HEK293 (cell line): Measurements from ENCODE around the gene LRRC10B.

Source experiments
- CTCF ChIA-PET: fragments of 350-600 bp; formaldehyde crosslinking; extraction: SDS; loops from one replicate; lab custom pipeline; 2021; ENCODE audit warnings: antibody characterized with exemption; lab: Yijun Ruan, JAX
- POLR2A ChIA-PET: fragments of 300-600 bp; formaldehyde crosslinking; extraction: SDS; loops from one replicate; lab custom pipeline; 2020; ENCODE audit warnings: antibody characterized with exemption, inconsistent platforms; lab: Yijun Ruan, JAX
- H3K27ac ChIP-seq: fragments of 200-500 bp; sonication (Bioruptor generic); 2 replicates; pipeline ENCODE4 v1.5.1; 2014; ENCODE audit warnings: low read depth, low read length, control low read depth, inconsistent platforms; ENCODE audit errors: extremely low read depth
- H3K36me3 ChIP-seq, 2 experiments: fragments of 200-500 bp in 1 of 2; sonication (Bioruptor generic) in 1 of 2; 1 replicate in 1 of 2; 2 replicates in 1 of 2; pipeline ENCODE4 v1.5.1; 2014 to 2017; ENCODE audit warnings: inconsistent platforms in 2 of 2, low read length in 2 of 2; ENCODE audit not compliant: control insufficient read depth in 2 of 2, insufficient read depth in 1 of 2
- H3K4me1 ChIP-seq: fragments of 200-500 bp; sonication (Bioruptor generic); 2 replicates; pipeline ENCODE4 v1.5.1; 2014; ENCODE audit warnings: mild to moderate bottlenecking, low read length, inconsistent platforms; ENCODE audit not compliant: control insufficient read depth, insufficient read depth
- H3K4me3 ChIP-seq: 2 replicates; pipeline ENCODE4 v1.5.1; 2011; ENCODE audit warnings: low read depth, mild to moderate bottlenecking, control low read depth, low read length, moderate library complexity
- H3K9me3 ChIP-seq: fragments of 200-500 bp; sonication (Bioruptor generic); 2 replicates; pipeline ENCODE4 v1.5.1; 2014; ENCODE audit warnings: low read depth, low read length, inconsistent platforms; ENCODE audit not compliant: control insufficient read depth, insufficient read depth
- EGR2 ChIP-seq: fragments of 450-650 bp; formaldehyde crosslinking; IDR thresholded peaks from 2 replicates; pipeline ENCODE4 v1.5.1; 2016; ENCODE audit warnings: low read depth, missing biosample characterization, missing genetic modification characterization
- GLIS1 ChIP-seq: fragments of 450-650 bp; formaldehyde crosslinking; IDR thresholded peaks from 2 replicates; pipeline ENCODE4 v1.5.1; 2016; ENCODE audit warnings: missing biosample characterization, missing genetic modification characterization
- HOXA7 ChIP-seq: sonication (generic); formaldehyde crosslinking; IDR thresholded peaks from 2 replicates; pipeline ENCODE4 v1.8.1; 2022; ENCODE audit warnings: missing genetic modification reagents, borderline replicate concordance
- KLF8 ChIP-seq: fragments of 450-650 bp; formaldehyde crosslinking; IDR thresholded peaks from 2 replicates; pipeline ENCODE4 v1.5.1; 2016; ENCODE audit warnings: missing biosample characterization, missing genetic modification characterization
- REPIN1 ChIP-seq: fragments of 450-650 bp; formaldehyde crosslinking; IDR thresholded peaks from 2 replicates; pipeline ENCODE4 v1.5.1; 2017; ENCODE audit warnings: missing biosample characterization, missing genetic modification characterization, low read depth
- SCRT2 ChIP-seq: fragments of 450-650 bp; formaldehyde crosslinking; IDR thresholded peaks from 2 replicates; pipeline ENCODE4 v1.5.1; 2016; ENCODE audit warnings: missing biosample characterization, missing genetic modification characterization
- YY1 ChIP-seq: fragments of 450-650 bp; formaldehyde crosslinking; IDR thresholded peaks from 2 replicates; pipeline ENCODE4 v1.5.1; 2018; ENCODE audit warnings: missing biosample characterization, missing genetic modification characterization
- ZNF239 ChIP-seq: fragments of 450-650 bp; formaldehyde crosslinking; IDR thresholded peaks from 2 replicates; pipeline ENCODE4 v1.5.1; 2016; ENCODE audit warnings: missing biosample characterization, missing genetic modification characterization
- ZNF366 ChIP-seq: fragments of 450-650 bp; formaldehyde crosslinking; conservative IDR thresholded peaks from 2 replicates; pipeline ENCODE4 v1.5.1; 2016; ENCODE audit warnings: missing biosample characterization, missing genetic modification characterization
- ZNF549 ChIP-seq: fragments of 450-650 bp; IDR thresholded peaks from 2 replicates; pipeline ENCODE4 v1.5.1; 2018; ENCODE audit warnings: missing biosample characterization, missing genetic modification characterization, mild to moderate bottlenecking, inconsistent platforms, moderate library complexity
- ZNF571 ChIP-seq: fragments of 450-650 bp; formaldehyde crosslinking; IDR thresholded peaks from 2 replicates; pipeline ENCODE4 v1.5.0; 2017; ENCODE audit warnings: missing biosample characterization, missing genetic modification characterization
- ZNF621 ChIP-seq: fragments of 450-650 bp; formaldehyde crosslinking; IDR thresholded peaks from 2 replicates; pipeline ENCODE4 v1.5.1; 2017; ENCODE audit warnings: missing biosample characterization, missing genetic modification characterization
- ZNF654 ChIP-seq: fragments of 450-650 bp; formaldehyde crosslinking; IDR thresholded peaks from 2 replicates; pipeline ENCODE4 v1.5.1; 2016; ENCODE audit warnings: low read depth, missing biosample characterization, missing genetic modification characterization
- ZNF677 ChIP-seq: fragments of 450-650 bp; IDR thresholded peaks from 2 replicates; pipeline ENCODE4 v1.5.0; 2018; ENCODE audit warnings: missing biosample characterization, mild to moderate bottlenecking, missing genetic modification characterization, moderate library complexity
- TF ChIP-seq, protein P1 (sequence below): fragments of 450-650 bp; formaldehyde crosslinking; IDR thresholded peaks from 2 replicates; pipeline ENCODE4 v1.5.1; 2017; ENCODE audit warnings: missing biosample characterization, missing genetic modification characterization
- TF ChIP-seq, protein P2 (sequence below): fragments of 450-650 bp; formaldehyde crosslinking; IDR thresholded peaks from 2 replicates; pipeline ENCODE4 v1.5.1; 2016; ENCODE audit warnings: missing biosample characterization, missing genetic modification characterization
- TF ChIP-seq, protein P3 (sequence below): fragments of 450-650 bp; formaldehyde crosslinking; IDR thresholded peaks from 2 replicates; pipeline ENCODE4 v1.5.1; 2016; ENCODE audit warnings: missing biosample characterization, missing genetic modification characterization
- TF ChIP-seq, protein P4 (sequence below): fragments of 450-650 bp; formaldehyde crosslinking; IDR thresholded peaks from 2 replicates; pipeline ENCODE4 v1.5.1; 2016; ENCODE audit warnings: missing biosample characterization, missing genetic modification characterization
- TF ChIP-seq, protein P5 (sequence below): fragments of 450-650 bp; formaldehyde crosslinking; optimal IDR thresholded peaks from 2 replicates; pipeline ENCODE3; 2016; ENCODE audit warnings: missing biosample characterization, mild to moderate bottlenecking, missing genetic modification characterization

Gene LRRC10B

DNA sequence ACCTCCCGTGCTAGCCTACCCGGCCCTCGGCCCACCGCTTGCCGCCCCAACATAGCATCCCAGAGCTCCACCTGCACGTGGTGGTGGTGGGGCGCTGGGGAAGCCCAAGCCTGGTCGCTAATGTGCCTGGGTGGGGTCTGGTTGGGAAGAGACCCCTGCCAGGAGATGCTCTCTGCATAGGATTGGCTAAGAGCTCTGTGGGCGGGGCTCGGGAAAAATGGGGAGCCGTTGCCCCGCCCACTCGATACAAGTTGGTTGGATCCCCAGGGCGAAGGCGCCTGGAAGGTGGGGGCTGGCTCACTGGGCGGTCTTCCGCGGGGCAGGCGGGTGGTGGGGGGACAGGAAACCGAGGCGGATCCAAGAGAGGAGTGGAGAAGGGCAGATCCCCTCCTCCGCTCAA, 7.6 kb downstream of the LRRC10B start:
- TF ChIP-seq EGR2 (tag by site-specific recombination) (0 out of 2 replicates have a peak, but pooled peaks have one; percentile 13), ZNF677 (tag by site-specific recombination) (no peak)
- no peaks in the 10 kb centered on the region for H3K36me3 ChIP-seq
- no peaks in the 10 kb centered on the region for H3K9me3 ChIP-seq
- CTCF ChIA-PET = interaction anchor here (0.5 to 17.2 kb wide), 51 partner anchors 8 to 1039 kb away, joined by 3 to 325 read pairs (median 5); partner anchors contain the start of genes LRRC10B and TMEM109
- H3K27ac ChIP-seq = no peak overlapping the region
- no peaks in the 10 kb centered on the region for H3K4me1 ChIP-seq
- POLR2A ChIA-PET = no interaction called here
- H3K4me3 ChIP-seq = no peak overlapping the region

DNA sequence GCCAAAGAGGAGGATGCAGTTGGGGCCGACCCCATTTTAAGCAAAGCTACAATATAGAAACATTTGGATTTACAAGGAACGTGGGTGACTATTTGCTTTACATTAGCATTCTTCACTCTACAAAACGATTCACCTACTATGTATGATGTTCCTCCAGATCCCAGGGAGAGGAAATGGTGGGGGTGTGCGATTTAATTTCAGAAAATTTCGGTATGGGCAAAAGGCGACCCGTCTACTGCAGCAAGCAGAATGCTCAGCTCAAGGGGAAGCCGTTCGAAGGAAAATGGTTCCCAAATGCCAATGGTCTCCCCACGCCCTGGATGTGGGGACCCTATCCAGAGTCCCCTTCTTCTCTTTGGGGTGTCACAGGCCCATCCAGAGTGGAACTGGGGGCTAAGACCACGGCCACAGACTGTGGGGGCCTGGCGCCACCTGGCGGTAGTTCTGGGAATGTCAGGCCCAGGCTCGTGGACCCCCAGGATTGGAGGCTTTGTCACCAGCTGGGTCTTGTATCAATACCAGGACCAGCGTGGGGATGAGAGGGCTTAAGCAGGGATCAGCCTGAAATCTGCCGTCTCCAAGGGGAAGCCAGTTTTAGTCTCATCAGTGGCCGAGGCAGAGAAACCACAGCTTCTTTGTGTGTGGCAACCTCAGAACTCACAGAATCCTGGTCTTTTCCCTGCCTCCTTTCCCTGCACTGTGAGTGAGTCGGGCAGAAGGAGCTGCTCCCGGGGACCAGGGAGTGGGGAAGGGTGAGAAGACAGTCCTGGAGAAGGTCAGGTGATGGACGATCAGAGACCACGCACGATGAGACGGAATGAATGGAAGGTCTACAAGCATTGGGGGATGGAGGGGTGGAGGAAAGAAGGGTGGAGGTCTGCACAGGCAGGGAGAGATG, 8.4 kb downstream of the LRRC10B start:
- Histone ChIP-seq H3K4me3 (no peak overlapping the region), H3K36me3 (no peaks in the 10 kb centered on the region), H3K27ac (no peak overlapping the region), H3K9me3 (no peaks in the 10 kb centered on the region), H3K4me1 (no peaks in the 10 kb centered on the region)
- TF ChIP-seq ZNF366 (tag by site-specific recombination) = peak; percentile 38; the same call in 1 of the 2 replicates
- TF ChIP-seq, protein P1, sequence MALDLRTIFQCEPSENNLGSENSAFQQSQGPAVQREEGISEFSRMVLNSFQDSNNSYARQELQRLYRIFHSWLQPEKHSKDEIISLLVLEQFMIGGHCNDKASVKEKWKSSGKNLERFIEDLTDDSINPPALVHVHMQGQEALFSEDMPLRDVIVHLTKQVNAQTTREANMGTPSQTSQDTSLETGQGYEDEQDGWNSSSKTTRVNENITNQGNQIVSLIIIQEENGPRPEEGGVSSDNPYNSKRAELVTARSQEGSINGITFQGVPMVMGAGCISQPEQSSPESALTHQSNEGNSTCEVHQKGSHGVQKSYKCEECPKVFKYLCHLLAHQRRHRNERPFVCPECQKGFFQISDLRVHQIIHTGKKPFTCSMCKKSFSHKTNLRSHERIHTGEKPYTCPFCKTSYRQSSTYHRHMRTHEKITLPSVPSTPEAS (tag by site-specific recombination) = no peak
- TF ChIP-seq, protein P2, sequence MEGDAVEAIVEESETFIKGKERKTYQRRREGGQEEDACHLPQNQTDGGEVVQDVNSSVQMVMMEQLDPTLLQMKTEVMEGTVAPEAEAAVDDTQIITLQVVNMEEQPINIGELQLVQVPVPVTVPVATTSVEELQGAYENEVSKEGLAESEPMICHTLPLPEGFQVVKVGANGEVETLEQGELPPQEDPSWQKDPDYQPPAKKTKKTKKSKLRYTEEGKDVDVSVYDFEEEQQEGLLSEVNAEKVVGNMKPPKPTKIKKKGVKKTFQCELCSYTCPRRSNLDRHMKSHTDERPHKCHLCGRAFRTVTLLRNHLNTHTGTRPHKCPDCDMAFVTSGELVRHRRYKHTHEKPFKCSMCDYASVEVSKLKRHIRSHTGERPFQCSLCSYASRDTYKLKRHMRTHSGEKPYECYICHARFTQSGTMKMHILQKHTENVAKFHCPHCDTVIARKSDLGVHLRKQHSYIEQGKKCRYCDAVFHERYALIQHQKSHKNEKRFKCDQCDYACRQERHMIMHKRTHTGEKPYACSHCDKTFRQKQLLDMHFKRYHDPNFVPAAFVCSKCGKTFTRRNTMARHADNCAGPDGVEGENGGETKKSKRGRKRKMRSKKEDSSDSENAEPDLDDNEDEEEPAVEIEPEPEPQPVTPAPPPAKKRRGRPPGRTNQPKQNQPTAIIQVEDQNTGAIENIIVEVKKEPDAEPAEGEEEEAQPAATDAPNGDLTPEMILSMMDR (tag by site-specific recombination) = peak; percentile 80
- no peak for TF ChIP-seq HOXA7
- TF ChIP-seq ZNF654 (tag by site-specific recombination) = peak; percentile 67
- TF ChIP-seq, protein P3, sequence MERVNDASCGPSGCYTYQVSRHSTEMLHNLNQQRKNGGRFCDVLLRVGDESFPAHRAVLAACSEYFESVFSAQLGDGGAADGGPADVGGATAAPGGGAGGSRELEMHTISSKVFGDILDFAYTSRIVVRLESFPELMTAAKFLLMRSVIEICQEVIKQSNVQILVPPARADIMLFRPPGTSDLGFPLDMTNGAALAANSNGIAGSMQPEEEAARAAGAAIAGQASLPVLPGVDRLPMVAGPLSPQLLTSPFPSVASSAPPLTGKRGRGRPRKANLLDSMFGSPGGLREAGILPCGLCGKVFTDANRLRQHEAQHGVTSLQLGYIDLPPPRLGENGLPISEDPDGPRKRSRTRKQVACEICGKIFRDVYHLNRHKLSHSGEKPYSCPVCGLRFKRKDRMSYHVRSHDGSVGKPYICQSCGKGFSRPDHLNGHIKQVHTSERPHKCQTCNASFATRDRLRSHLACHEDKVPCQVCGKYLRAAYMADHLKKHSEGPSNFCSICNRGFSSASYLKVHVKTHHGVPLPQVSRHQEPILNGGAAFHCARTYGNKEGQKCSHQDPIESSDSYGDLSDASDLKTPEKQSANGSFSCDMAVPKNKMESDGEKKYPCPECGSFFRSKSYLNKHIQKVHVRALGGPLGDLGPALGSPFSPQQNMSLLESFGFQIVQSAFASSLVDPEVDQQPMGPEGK = peak; percentile 64; the same call in 1 of the 2 replicates
- peak; percentile 68 for TF ChIP-seq GLIS1 (tag by site-specific recombination)
- TF ChIP-seq ZNF239 (tag by site-specific recombination) = no peak
- ChIA-PET POLR2A (interaction anchor here (1.0 kb wide), 1 partner anchor 155 kb away, joined by 3 read pairs; the partner anchor contains the start of genes CYB561A3 and TMEM138), CTCF (interaction anchor here (0.5 to 17.2 kb wide), 67 partner anchors 9 to 1861 kb away, joined by 3 to 325 read pairs (median 5); partner anchors contain the start of genes LRRC10B and TMEM109)

DNA sequence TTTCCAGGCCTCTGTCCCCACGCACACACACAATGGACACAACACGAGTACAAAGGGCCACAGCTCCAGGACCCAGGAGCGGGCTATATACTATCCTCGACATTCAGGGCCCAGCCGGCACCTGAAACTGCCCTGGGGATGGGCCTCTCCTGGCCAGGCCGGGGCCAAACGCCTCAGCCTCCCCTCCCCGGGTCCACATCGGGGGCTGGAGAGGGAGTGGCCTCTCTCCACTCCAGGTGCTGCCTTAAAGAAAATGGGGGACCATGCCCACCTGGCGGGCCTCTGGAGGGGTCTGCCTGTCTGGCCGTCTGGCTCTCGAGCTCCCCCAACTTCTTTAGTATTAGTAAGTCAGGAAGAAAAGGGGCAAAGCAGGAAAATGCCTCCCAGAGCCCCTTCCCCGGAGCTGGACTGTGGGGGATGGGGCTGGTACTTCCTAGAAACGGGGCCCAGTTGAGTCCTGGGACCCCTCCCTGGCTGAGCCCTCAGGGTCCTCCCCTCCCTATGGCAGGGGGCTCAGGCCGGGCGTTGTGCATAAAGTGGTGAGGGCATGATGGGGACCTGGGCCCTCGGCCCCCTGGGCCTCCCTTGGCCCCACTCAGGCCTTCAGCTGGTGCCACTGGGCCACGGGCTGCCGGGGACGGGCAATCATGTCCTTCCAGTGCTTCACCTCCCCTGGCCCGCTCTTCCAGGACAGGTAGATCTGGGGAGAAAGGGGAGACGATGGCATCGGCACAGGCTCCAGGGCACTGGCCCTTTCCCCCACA, 9.7 kb downstream of the LRRC10B start:
- no peak overlapping the region for H3K4me3 ChIP-seq
- CTCF ChIA-PET = interaction anchor here (0.6 to 17.2 kb wide), 24 partner anchors 8 to 183 kb away, joined by 3 to 325 read pairs (median 12); partner anchors contain the start of gene LRRC10B
- H3K36me3 ChIP-seq = no peaks in the 10 kb centered on the region
- no peaks in the 10 kb centered on the region for H3K9me3 ChIP-seq
- no peaks in the 10 kb centered on the region for H3K4me1 ChIP-seq
- POLR2A ChIA-PET = no interaction called here
- no peak overlapping the region for H3K27ac ChIP-seq
- TF ChIP-seq ZNF621 (tag by site-specific recombination) (no peak), KLF8 (tag by site-specific recombination) (no peak), REPIN1 (tag by site-specific recombination) (no peak), YY1 (tag by site-specific recombination) (no peak), ZNF549 (tag by site-specific recombination) (no peak), SCRT2 (tag by site-specific recombination) (no peak), ZNF571 (tag by site-specific recombination) (no peak)
- TF ChIP-seq, protein P4, sequence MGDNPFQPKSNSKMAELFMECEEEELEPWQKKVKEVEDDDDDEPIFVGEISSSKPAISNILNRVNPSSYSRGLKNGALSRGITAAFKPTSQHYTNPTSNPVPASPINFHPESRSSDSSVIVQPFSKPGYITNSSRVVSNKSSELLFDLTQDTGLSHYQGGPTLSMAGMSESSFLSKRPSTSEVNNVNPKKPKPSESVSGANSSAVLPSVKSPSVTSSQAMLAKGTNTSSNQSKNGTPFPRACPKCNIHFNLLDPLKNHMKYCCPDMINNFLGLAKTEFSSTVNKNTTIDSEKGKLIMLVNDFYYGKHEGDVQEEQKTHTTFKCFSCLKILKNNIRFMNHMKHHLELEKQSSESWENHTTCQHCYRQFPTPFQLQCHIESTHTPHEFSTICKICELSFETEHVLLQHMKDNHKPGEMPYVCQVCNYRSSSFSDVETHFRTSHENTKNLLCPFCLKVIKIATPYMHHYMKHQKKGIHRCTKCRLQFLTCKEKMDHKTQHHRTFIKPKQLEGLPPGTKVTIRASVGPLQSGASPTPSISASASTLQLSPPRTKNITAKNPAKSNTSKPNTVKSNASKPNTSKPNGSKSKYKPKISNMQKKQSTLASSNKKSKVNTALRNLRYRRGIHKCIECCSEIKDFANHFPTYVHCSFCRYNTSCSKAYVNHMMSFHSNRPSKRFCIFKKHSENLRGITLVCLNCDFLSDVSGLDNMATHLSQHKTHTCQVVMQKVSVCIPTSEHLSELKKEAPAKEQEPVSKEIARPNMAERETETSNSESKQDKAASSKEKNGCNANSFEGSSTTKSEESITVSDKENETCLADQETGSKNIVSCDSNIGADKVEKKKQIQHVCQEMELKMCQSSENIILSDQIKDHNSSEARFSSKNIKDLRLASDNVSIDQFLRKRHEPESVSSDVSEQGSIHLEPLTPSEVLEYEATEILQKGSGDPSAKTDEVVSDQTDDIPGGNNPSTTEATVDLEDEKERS (tag by site-specific recombination) = no peak
- TF ChIP-seq, protein P5, sequence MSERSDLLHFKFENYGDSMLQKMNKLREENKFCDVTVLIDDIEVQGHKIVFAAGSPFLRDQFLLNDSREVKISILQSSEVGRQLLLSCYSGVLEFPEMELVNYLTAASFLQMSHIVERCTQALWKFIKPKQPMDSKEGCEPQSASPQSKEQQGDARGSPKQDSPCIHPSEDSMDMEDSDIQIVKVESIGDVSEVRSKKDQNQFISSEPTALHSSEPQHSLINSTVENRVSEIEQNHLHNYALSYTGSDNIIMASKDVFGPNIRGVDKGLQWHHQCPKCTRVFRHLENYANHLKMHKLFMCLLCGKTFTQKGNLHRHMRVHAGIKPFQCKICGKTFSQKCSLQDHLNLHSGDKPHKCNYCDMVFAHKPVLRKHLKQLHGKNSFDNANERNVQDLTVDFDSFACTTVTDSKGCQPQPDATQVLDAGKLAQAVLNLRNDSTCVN (tag by site-specific recombination) = no peak
